ENCODE measurements around the gene HKDC1. TPM values are rescaled to one million over a fixed set of nuclear protein-coding genes. Genes with fewer than 3 reads are reported as not detected.

Gene HKDC1, protein sequence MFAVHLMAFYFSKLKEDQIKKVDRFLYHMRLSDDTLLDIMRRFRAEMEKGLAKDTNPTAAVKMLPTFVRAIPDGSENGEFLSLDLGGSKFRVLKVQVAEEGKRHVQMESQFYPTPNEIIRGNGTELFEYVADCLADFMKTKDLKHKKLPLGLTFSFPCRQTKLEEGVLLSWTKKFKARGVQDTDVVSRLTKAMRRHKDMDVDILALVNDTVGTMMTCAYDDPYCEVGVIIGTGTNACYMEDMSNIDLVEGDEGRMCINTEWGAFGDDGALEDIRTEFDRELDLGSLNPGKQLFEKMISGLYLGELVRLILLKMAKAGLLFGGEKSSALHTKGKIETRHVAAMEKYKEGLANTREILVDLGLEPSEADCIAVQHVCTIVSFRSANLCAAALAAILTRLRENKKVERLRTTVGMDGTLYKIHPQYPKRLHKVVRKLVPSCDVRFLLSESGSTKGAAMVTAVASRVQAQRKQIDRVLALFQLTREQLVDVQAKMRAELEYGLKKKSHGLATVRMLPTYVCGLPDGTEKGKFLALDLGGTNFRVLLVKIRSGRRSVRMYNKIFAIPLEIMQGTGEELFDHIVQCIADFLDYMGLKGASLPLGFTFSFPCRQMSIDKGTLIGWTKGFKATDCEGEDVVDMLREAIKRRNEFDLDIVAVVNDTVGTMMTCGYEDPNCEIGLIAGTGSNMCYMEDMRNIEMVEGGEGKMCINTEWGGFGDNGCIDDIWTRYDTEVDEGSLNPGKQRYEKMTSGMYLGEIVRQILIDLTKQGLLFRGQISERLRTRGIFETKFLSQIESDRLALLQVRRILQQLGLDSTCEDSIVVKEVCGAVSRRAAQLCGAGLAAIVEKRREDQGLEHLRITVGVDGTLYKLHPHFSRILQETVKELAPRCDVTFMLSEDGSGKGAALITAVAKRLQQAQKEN
- total RNA-seq (2013; cell fraction: nucleolus; rRNA removed) = 0.42 TPM in 1 of 2 replicates, not detected in the other
- total RNA-seq (2014; rRNA removed) = 0.34 TPM in 1 of 2 replicates, not detected in the other
- total RNA-seq (2014; rRNA removed; fragmentation: Illumina TruSeq; extraction: Trizol) = 0.13 and 0.28 TPM in 2 replicates
- total RNA-seq (2021) = 0.13 and 0.37 TPM in 2 replicates
- not detected for polyA plus RNA-seq (2011; ENCODE audit: low read depth)
- 0.04 TPM in 1 of 2 replicates, not detected in the other for polyA plus RNA-seq (2011; rRNA removed)
- polyA plus RNA-seq (2011; cell fraction: cytosol; rRNA removed) = 0.10 and 0.13 TPM in 2 replicates
- polyA plus RNA-seq (2011; cell fraction: nucleus; rRNA removed) = 0.06 and 0.15 TPM in 2 replicates
- 0.08 TPM in 1 of 2 replicates, not detected in the other for polyA plus RNA-seq (2012)
- polyA plus RNA-seq (2014; fragmentation: Illumina TruSeq; extraction: Trizol) = 0.04 TPM in 1 of 2 replicates, not detected in the other
- not detected for polyA plus RNA-seq (2014; fragmentation: Nextera tagmentation; extraction: Ambion mirVana)
- polyA plus RNA-seq (2014; rRNA removed) = 0.11 TPM in 1 of 2 replicates, not detected in the other
- not detected for polyA plus RNA-seq (2016; fragmentation: Nextera tagmentation; extraction: Ambion mirVana)
- not detected in 2 replicates for polyA minus RNA-seq (2011; rRNA and poly(A)+ RNA removed)
- polyA minus RNA-seq (2011; cell fraction: cytosol; rRNA and poly(A)+ RNA removed) = not detected in 2 replicates
- polyA minus RNA-seq (2011; cell fraction: nucleus; rRNA and poly(A)+ RNA removed) = not detected in 2 replicates
- Bru-seq, nascent RNA = percentile 13 among the genes with signal in this experiment
- BruChase-seq, experiment 1, labeled RNA remaining after a 6-hour chase = percentile 15 among the genes with signal in this experiment
- percentile 8 among the genes with signal in this experiment for BruChase-seq, experiment 2, labeled RNA remaining after a 2-hour chase
- long read RNA-seq, experiment 1 = 0 reads
- long read RNA-seq, experiment 2, partial matches to known transcripts = 0 of 1 reads
- long read RNA-seq, experiment 2, other reads (novel, unspliced or antisense) = 1 of 1 reads

DNA sequence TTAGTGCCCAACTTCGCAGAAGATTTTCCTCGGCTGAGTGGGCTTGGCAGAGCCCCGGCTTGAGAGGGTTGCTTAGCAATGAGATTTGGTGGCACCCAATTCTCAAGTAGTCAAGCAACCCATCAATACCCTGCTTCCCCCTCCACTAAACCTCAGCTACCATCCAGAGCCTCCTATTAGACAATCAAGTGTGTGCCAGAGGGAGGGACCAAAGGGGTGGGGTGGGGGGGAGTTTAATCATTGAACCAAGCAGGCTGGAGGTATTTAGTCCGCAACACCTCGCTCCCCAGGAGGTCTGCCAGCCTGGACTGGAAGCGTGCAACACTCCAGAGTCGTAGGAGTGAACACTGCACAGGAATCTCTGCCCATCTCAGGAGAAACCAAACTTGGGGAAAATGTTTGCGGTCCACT lies at the start of gene HKDC1:
Gene HKDC1, plus strand, starts transcription at position 292 of the 411 bp plus-strand sequence. Its CDS starts 104 bp downstream, at position 396.
- no TSS peak for BruUV-seq (replicated peaks)
- no peak for FAIRE-seq
- no peaks in the 10 kb centered on the region for H3K9me3 ChIP-seq (replicated peaks; ENCODE audit: control insufficient read depth, insufficient read depth, low read length)
- no peak within 1 kb of the TSS for H2AFZ ChIP-seq (ENCODE audit: control insufficient read depth, low read depth, low read length)
- peaks cover 22% of the 10 kb centered on the region for H3K4me1 ChIP-seq (ENCODE audit: control insufficient read depth, insufficient read depth, low read length)
- RAD21 ChIA-PET (ENCODE audit: unreplicated experiment) = interaction anchor here (0.7 to 1.5 kb wide), 2 partner anchors 9 to 215 kb away, joined by 3 to 8 read pairs; no protein-coding TSS in a partner anchor
- H3K27ac ChIP-seq (ENCODE audit: control insufficient read depth, insufficient read depth) = no peak within 1 kb of the TSS
- POLR2A ChIA-PET = interaction anchor here (0.5 kb wide), 1 partner anchor 16 kb away, joined by 4 read pairs; no protein-coding TSS in a partner anchor
- SMC1A ChIA-PET (ENCODE audit: uncharacterized antibody, unreplicated experiment) = interaction anchor here (1.1 to 4.3 kb wide), 4 partner anchors 15 to 215 kb away, joined by 3 to 33 read pairs (median 5); no protein-coding TSS in a partner anchor
- H4K20me1 ChIP-seq (ENCODE audit: control insufficient read depth, insufficient read depth) = no peaks in the 10 kb centered on the region
- no peak within 1 kb of the TSS for H3K4me2 ChIP-seq (ENCODE audit: control insufficient read depth, insufficient read depth)
- no peaks in the 10 kb centered on the region for H3K79me2 ChIP-seq (ENCODE audit: control insufficient read depth, insufficient read depth, low read length)
- H3K4me3 ChIP-seq = no peak within 1 kb of the TSS
- WGBS (ENCODE audit: insufficient coverage, insufficient replicate concordance, low lambda C conversion rate, missing lambda C conversion rate) = 72% methylated on average over 8 of the region's 8 CpGs
- intact Hi-C loops (cut with micrococcal nuclease; ENCODE audit: unreplicated experiment) = loop anchor here (5.0 to 10.0 kb wide), 2 partner anchors 95 to 218 kb away; partner anchors contain the start of gene VPS26A
- H3K9ac ChIP-seq (ENCODE audit: control insufficient read depth, insufficient read depth, low read length) = no peak within 1 kb of the TSS
- in situ Hi-C loops (cut with MboI) = loop anchor here (10.0 kb wide), 1 partner anchor 225 kb away; no protein-coding TSS in a partner anchor
- ATAC-seq = no peak
- H3K27me3 ChIP-seq (replicated peaks in 1 of 2; ENCODE audit: control insufficient read depth in 2 of 2, insufficient read depth in 2 of 2, low read length in 1 of 2) = no peaks in the 10 kb centered on the region
- no peak for DNase-seq (ENCODE audit: low read depth, low spot score)
- H3K36me3 ChIP-seq (ENCODE audit: control insufficient read depth in 2 of 2, insufficient read depth in 2 of 2, low read length in 1 of 2) = no peaks in the 10 kb centered on the region
- CTCF ChIA-PET = interaction anchor here (1.0 to 2.0 kb wide), 4 partner anchors 14 to 215 kb away, joined by 3 to 10 read pairs (median 4); no protein-coding TSS in a partner anchor
- TF ChIP-seq POLR2A (IDR thresholded peaks at IDR 0.05; ENCODE audit: low read depth, low read length) (no peak), ZNF384 (IDR thresholded peaks at IDR 0.05; ENCODE audit: borderline replicate concordance, low read depth, low read length) (no peak), SREBF2 (IDR thresholded peaks at IDR 0.05; ENCODE audit: low read length) (no peak), LARP7 (IDR thresholded peaks at IDR 0.05) (no peak), SRF (IDR thresholded peaks at IDR 0.05; ENCODE audit: low read depth in 2 of 2, low read length in 2 of 2) (no peak)
- TF ChIP-seq, protein P1, sequence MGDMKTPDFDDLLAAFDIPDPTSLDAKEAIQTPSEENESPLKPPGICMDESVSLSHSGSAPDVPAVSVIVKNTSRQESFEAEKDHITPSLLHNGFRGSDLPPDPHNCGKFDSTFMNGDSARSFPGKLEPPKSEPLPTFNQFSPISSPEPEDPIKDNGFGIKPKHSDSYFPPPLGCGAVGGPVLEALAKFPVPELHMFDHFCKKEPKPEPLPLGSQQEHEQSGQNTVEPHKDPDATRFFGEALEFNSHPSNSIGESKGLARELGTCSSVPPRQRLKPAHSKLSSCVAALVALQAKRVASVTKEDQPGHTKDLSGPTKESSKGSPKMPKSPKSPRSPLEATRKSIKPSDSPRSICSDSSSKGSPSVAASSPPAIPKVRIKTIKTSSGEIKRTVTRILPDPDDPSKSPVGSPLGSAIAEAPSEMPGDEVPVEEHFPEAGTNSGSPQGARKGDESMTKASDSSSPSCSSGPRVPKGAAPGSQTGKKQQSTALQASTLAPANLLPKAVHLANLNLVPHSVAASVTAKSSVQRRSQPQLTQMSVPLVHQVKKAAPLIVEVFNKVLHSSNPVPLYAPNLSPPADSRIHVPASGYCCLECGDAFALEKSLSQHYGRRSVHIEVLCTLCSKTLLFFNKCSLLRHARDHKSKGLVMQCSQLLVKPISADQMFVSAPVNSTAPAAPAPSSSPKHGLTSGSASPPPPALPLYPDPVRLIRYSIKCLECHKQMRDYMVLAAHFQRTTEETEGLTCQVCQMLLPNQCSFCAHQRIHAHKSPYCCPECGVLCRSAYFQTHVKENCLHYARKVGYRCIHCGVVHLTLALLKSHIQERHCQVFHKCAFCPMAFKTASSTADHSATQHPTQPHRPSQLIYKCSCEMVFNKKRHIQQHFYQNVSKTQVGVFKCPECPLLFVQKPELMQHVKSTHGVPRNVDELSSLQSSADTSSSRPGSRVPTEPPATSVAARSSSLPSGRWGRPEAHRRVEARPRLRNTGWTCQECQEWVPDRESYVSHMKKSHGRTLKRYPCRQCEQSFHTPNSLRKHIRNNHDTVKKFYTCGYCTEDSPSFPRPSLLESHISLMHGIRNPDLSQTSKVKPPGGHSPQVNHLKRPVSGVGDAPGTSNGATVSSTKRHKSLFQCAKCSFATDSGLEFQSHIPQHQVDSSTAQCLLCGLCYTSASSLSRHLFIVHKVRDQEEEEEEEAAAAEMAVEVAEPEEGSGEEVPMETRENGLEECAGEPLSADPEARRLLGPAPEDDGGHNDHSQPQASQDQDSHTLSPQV (IDR thresholded peaks at IDR 0.05) = no peak
- TF ChIP-seq, protein P2, sequence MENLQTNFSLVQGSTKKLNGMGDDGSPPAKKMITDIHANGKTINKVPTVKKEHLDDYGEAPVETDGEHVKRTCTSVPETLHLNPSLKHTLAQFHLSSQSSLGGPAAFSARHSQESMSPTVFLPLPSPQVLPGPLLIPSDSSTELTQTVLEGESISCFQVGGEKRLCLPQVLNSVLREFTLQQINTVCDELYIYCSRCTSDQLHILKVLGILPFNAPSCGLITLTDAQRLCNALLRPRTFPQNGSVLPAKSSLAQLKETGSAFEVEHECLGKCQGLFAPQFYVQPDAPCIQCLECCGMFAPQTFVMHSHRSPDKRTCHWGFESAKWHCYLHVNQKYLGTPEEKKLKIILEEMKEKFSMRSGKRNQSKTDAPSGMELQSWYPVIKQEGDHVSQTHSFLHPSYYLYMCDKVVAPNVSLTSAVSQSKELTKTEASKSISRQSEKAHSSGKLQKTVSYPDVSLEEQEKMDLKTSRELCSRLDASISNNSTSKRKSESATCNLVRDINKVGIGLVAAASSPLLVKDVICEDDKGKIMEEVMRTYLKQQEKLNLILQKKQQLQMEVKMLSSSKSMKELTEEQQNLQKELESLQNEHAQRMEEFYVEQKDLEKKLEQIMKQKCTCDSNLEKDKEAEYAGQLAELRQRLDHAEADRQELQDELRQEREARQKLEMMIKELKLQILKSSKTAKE (IDR thresholded peaks at IDR 0.05; ENCODE audit: low read depth, poor library complexity, severe bottlenecking) = no peak
- TF ChIP-seq, protein P3, sequence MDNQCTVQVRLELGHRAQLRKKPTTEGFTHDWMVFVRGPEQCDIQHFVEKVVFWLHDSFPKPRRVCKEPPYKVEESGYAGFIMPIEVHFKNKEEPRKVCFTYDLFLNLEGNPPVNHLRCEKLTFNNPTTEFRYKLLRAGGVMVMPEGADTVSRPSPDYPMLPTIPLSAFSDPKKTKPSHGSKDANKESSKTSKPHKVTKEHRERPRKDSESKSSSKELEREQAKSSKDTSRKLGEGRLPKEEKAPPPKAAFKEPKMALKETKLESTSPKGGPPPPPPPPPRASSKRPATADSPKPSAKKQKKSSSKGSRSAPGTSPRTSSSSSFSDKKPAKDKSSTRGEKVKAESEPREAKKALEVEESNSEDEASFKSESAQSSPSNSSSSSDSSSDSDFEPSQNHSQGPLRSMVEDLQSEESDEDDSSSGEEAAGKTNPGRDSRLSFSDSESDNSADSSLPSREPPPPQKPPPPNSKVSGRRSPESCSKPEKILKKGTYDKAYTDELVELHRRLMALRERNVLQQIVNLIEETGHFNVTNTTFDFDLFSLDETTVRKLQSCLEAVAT (IDR thresholded peaks at IDR 0.05) = no peak

All from GM12878 (cell line).